Stimulated activated naive CD4-positive, alpha-beta T cell treated with Interleukin-2 at 50 U/mL for 16 hours (primary cell): ENCODE results near the gene CNMD.
"Not testable (repeated sequence)": the region's sequence is repeated elsewhere in the genome, so short reads cannot be mapped to it uniquely, and the experiment has no call there.

Source experiments
- DNase-seq: peaks from one replicate; lab custom pipeline; 2025; lab: John Stamatoyannopoulos, UW

CNMD gene

DNA sequence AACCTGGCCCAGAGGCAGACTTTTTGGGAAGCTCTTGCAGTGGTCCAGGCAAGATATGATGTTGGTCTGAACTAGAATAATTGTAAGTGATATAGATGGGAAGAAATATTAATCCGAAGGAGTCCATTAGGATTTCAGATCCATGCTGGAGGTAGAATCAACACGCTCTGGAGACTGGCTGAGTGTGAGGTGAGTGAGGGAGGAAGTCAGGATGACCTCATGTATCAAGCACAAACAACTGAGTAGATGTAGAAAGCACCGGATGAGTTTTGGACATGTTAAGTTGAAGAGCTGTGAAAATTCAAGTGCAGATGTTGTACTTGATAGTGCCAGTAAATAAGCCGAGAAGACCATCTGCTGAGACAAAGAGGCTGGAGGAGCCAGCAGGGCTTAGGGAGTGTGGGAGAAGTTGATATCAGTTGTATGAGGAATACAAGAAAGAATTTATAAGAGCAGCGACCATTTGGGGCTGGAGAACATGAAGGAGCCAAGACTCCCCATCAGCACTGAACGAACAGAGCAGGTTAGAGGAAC lies 5.3 kb upstream of the CNMD start:
- no peak for DNase-seq

DNA sequence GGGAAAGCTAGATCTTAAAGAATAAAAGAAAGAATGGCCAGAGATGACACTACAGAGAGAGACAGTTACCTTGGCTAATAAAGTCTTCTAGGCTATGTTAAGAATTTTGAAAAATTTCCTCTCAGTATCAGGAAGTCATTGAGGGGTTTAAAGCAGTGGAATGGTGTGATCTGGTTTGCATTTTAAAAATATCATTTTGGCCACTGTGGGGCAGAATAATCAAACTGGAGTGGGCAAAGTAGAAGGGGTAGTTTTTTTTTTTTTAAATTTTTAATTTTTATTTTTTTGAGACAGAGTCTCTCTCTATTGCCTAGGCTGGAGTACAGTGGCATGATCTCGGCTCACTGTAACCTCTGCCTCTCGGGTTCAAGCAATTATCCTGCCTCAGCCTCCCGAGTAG lies 4.4 kb upstream of the CNMD start:
- DNase-seq, result no peak

DNA sequence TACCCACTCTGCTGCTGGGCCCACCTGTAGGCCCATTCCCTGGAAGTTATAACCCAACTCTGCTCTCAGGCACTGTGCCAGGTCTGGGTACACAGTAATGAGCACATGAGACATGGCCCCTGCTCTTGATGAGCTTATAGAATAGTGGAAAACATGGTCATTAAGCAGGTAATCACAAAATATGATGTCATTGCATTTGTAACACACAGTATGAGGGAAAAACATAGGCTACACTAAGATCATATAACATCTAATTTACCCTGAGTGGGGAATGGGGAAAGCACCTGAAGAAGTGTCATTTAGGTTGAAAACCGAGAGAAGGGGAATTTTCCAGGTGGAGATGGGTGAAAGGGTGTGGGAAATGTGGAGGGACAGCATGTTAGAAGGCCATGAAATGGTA lies 3.9 kb upstream of the CNMD start:
- DNase-seq, result no peak

DNA sequence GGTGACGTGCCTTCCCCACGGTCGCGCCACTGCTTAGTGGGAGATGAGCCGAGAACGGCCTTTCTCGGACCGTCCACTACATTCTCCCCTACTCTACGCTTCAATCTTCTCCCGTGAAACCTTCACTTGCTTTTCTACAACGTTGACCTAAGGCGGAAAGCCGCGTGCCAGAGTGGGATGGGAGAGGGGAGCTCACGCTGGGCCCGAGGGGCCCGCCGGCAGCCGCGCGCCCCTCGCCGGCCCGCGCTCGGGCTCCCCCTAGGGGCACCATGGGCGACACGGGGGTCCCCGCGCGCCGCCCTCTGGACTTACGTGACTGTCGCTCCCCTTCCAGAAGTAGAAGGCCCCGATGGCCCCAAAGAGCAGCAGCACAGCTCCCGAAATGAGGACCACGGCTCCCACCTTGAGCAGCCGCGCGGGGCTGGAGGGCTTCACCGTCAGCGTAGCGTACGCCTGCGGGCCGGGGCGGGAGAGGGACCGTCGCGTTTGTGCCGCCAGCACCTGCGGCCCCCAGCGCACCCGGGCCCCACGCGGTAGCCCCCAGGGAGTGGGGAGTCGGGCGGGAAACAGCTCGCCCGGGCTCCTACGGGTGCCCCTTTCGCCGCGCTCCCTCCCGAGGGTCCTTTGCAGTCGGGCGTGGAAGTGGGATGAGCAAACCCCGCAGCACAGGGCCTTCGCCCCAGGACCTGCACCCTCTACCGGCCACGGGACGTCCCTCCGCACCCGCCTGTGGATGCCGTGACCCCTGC lies 727 bp downstream of the CNMD start:
- no peak for DNase-seq

DNA sequence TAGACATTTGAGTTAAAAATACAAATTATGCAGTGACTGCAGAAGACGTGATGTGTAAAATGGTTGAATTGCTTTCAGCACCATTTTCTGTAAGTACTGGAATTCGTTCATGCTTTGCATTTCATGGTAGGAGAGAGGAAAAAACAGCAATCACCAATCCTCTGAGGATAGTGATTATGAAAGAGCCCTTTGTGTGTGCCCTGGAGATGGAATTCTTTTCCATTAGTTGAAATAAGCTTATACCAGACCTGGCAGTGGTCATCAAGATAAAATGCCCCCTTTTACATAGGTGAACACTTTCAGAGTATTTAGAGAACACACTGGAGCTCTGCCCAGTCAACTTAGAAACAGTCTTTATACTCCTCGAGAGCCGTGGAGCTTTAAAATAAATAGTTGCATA lies 1.7 kb downstream of the CNMD start:
- no peak for DNase-seq

DNA sequence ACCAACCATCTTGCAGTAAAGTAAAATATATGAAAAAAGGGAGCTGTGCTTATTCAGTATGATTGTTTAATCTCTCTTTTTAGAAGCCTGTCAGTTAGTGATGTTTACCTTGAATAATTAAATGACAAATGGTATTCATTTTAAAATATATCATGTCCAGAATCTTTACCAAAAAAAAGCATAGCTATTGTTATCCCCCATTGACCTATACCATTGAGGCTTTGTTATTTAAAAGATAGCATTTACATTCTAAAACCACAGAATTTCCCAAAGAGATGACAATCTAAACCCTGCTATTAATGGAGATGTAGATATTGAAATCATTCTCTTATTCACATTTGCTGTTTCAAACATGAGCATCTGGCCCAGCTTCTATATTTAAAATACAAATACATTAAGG lies 2.2 kb downstream of the CNMD start:
- DNase-seq, result no peak

DNA sequence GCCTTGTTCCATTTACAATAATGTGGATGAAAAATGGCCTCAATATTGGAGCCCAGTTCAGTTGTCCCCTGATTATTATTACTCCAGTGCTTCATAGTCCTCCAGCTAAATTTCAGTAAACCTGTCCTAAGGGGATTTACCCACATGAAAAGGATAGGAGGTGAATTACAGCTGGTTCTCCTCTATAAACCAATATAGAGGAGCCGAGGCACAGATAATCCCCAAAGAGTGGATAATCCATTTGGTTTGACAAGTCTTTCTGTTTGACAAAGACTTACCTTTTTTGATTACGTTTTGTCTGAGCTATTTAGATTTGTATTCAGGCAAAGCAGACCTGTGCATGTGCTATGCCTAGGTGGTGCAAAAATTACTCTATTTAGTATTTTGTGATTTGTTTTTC lies 2.7 kb downstream of the CNMD start:
- no peak for DNase-seq

DNA sequence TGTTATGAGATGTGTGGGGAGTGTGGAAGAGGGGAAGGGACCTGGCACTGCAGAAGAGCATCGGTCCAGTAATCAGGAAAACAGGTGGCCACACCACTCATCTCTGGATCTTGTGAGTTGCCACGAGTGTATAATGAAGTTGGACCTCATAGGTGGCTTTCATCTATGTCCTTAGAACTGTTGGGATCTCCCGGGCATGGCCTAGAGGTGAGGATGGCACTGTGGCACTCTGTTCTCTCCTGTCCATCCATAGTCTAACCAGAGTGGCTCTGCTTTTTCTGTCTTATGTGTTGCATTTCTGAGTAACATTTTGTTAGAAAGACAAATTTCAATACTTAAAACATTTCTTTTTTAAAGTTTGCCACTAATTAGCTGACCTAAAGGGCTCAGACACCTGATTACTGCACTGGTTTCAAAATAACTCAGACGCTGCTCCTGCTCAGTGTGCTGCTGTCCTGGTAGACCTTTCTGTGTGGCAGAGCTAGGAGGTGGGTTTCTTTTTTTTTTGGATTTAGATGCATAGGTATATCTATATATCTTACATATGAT lies 5.5 kb downstream of the CNMD start:
- DNase-seq, result no peak

DNA sequence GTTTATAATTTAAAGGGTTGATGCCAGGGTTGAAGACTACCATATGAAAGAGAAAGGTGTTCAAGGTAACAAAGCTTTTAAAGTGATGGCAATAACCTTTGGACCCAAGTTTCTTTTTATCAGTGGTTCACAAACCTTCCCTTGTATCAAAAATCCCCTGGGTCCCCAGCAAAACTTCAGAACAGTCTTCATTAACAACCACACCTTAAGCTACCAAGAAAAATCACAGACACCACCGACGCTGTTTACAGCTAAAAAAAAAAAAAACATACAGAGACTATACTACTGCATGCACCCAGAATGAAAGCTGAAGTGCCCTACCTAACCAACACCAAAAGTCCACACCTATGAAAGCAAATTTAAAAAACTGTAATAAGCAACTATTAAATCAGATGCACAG lies 13.4 kb downstream of the CNMD start:
- DNase-seq, result no peak

DNA sequence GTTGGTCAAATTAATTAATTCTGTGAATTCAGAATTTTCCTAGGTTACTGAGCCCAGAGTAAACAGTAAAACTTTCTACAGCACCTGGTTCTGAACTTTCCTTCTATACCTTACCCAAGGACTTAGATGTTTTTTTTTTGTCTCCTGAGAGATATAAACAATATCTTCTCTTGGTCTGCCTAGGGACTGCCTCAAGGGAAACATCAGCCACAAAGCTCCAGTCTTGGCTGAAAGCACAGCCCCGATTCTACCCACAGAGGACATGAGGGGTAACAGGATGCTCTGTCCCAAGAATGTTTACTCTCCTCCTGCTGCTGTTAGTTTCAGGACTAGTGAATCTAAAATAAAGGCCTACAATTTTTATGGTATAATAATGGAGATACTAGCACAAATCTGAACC lies 14.3 kb downstream of the CNMD start:
- DNase-seq, result no peak

DNA sequence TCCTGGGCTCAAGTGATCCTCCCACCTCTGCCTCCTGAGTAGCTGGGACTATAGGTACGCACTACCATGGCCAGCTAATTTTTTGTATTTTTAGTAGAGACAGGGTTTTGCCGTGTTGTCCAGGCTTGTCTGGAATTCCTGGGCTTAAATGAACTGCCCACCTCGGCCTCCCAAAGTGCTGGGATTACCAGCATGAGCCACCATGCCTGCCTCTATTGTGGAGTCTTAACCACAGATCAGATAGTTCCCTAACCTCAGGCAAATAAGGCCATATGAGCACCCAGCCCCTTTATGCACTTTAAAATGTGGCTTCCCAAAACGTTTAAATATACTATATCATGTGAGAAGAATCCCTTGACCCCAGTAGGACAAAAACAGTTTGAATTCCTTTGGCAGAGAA lies 16.4 kb downstream of the CNMD start:
- DNase-seq, result no peak

DNA sequence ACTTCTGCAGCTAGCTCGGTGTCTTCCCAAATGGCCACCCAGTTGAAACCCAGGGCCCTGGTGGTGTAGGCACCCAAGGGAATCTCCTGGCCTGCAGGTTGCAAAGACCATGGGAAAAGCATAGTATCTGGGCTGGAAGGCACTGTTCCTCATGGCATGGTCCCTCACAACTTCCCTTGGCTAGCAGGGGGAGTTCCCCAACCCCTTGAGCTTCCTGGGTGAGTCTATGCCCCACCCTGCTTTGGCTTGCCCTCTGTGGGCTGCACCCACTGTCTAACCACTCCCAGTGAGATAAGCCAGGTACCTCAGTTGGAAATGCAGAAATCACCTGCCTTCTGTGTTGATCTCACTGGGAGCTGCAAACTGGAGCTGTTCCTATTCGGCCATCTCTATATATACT lies 18.3 kb downstream of the CNMD start:
- DNase-seq, result not testable (repeated sequence)

DNA sequence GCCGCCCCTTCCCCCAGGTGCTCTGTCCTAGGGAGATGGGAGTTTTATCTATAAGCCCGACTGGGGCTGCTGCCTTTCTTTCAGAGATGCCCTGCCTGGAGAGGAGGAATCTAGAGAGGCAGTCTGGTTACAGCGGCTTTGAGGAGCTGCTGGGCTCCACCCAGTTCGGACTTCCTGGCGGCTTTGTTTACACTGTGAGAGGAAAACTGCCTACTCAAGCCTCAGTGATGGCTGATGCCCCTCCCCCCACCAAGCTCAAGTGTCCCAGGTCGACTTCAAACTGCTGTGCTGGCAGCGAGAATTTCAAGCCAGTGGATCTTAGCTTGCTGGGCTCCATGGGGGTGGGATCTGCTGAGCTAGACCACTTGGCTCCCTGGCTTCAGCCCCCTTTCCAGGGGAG lies 18.7 kb downstream of the CNMD start:
- not testable (repeated sequence) for DNase-seq

DNA sequence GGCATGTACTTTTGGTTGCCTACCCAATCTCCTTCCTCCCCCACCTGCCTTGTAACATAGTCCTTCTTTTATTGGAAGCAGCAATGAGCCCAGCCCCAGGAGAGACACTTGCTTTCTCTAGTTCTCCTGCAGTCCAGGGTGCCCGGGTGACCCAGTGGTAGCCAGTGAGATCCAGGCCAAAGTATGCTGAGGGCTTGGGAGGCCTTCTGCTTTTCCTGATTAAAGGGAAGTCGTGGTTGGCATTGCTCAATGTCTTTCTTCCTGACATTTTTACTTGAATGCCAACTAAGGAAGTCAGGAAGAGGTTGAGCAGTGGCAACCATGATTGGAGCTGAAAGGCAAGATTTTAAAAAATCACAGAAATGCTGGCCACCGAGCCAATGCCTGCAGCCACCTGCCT lies 25.7 kb downstream of the CNMD start:
- no peak for DNase-seq

DNA sequence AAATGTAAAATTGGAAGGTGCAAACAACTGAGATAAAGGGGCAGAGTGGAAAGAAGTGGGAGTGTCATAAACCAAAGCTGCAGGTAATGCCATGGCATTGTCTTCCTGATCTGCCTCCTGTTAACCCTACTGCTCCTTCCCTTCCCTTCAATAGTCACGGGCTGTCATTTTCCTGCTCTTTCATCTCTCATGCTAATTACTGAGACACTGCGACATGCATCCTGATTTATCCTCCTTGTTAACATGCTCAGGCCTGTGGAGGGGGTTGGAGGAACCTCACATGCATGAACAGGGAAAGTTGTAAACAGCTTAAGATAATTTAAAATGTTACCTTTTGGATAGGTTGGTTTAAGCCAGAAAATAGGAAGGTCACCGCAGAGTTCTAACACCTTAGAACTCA lies 27.2 kb downstream of the CNMD start:
- no peak for DNase-seq

DNA sequence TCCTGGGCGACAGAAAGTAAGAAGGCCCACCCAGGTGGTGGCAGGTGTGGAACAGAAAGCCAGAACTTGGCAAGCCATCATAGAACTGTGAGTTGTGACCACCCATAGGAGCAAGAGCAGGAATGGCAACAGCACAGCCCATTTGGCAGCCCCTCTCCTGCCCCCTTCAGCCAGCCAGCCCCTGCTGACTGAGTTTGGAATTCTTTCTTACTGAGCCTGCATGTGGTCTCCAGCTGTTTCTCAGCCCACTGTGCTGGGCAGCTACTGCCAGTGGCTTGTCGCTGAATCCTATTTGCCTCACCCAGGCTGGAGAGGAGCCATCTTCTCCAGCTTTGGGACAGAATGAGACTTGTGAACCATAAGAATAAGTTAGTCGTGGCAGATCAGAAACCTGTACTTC lies 28.3 kb downstream of the CNMD start:
- DNase-seq, result no peak

DNA sequence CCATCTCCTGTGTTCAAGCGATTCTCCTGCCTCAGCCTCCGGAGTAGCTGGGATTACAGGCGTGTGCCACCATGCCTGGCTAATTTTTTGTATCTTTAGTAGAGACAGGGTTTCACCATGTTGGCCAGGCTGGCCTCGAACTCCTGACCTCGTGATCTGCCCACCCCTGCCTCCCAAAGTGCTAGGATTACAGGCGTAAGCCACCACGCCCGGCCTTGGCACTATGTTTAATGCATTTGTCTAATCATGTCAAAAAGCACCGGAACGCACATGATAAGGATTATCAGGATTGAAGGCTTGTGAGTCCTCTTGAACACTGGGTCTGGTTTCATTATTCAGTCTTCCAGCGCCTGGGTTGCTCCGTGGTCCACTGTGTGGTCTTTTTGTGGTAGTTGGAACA lies 31.4 kb downstream of the CNMD start:
- DNase-seq, result not testable (repeated sequence)

DNA sequence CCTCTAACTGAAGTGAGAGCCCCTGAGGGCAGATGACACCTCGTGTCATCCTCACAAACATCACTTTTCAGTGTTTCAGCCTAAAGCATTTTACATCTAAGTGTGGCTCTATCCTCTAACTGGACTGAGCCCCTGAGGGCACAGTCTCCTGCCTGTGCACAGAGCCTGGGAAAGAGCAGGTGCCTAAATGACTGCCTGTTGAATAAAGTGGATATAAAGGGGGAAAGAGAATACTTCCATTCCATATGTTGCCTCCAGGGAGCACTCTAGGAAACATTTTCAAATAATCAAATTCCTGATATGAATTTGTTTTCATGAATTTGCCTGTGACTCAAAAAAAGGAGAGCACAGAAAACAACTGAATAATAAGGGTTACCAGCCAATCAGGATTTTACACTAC lies 32.2 kb downstream of the CNMD start:
- DNase-seq, result no peak

DNA sequence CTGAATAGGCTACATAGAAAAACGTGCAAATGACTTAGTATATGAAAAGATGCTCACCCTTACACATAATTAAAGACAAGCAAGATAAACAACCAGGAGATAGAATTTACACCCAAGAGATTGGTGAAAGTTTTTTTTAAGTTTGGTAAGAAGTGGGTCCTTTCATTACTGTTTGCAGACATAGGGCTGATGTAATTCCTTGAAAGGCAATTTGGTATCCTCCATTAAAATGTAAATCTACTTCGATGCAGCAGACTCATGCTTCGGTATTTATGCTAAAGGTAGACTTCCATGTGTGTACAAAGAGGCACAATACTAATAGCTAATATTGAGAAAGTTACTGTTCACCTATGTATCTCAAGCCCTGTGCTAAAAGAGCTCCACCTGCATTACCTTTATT lies 33.5 kb downstream of the CNMD start:
- no peak for DNase-seq

DNA sequence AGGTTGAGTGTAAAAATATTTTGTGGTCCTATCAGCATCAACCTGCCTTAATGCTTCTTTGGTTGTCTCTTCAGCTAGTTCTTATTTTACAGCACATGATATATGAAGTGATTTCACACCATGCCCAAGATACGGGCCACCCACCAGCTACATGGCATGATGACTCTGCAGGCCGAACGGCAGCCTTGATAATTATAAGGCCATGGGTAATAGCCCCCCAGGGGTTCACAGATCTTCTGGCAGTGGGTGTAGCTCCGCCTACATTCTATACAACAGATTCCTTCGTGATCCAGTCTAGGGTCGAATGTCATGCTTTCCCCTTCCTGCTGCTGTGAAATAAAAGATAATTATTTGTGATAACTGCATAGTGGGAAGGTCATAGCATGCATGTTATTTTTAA lies 36.1 kb downstream of the CNMD start:
- DNase-seq, result no peak

DNA sequence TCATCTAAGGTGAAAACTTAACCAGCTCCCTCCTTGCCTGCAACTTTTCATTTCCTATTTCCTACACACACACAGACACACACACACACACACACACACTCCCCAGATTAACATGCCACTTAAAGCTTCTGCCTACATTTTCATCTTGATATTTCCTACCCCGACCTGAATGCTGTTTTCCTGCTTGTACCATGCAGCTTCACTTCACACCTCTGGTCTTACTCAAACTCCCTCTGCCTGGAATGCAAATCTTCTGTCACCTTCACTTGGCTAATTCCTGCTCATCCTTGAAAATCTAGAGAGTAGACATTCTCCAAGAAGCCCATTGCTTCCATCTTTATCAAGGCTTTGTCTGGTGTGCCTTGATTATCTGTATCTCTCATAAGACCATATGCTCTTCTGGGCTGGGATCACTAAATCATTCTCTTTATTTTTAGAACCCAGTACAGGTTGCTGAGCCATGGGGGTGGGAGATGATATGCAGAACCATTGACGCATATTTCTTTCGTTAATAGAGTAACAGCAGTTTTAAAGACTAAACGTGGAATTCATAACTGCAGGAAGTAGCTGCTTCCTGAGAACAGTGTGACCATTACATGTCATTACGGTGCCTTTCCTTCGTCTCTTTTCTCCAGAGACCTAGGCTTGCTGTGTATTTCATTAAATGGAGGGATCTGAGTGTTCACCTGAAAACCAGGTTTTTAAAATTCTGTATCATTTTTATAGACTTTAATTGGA lies 37.7 kb downstream of the CNMD start:
- no peak for DNase-seq

DNA sequence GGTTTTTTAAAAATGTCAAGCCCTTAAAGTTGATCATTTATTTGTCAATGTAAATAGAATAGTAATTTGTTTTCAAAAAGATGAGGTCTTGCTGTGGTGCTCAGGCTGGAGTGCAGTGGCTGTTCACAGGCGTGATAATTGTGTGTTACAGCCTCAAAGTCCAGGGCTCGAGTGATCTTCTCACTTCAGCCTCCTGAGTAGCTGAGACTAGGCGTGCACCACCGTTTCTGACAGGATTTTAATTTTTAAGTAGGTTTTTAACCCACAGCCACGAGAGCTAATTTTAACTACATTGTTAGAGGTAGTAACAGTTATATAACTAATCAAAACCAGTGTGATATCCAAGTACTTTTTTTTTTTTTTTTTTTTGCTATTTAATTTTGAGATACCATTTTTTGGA lies 43.1 kb downstream of the CNMD start:
- DNase-seq, result no peak

DNA sequence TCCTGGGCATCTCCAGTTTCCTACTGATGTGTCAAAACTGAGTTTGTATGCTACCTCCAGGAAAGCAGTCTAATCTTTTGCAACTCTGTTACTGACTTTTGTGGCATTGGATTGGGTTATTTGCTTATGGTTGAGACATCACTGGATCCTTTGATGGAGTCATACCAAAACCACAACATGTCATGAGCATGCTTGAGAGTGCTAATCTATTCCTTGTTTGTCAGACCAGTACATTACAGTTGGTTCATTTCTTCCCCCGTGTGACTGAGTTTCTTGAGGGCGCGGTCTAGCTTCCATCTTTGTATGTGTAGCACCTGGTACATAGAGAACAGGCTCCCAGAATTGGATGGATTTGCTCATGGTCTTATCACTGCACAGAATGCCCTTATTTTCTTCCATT lies 43.8 kb downstream of the CNMD start:
- DNase-seq, result no peak
